K562 (cell line): ENCODE results near the gene ZNF865. TPM values are rescaled to one million over a fixed set of nuclear protein-coding genes. Genes with fewer than 3 reads are reported as not detected.

Experiments used
- EP300 ChIP-seq: IDR thresholded peaks from 2 replicates; pipeline ENCODE4 v1.6.1; 2012; ENCODE audit warnings: low read length, improper control_type of control experiment
- FIP1L1 ChIP-seq: fragments of 200-400 bp; formaldehyde crosslinking; IDR thresholded peaks from 2 replicates; pipeline ENCODE4 v1.6.1; 2018; ENCODE audit warnings: mild to moderate bottlenecking, low read depth, low read length; ENCODE audit not compliant: poor library complexity, severe bottlenecking
- FOSL1 ChIP-seq: fragments of 200-800 bp; sonication (Bioruptor generic); conservative IDR thresholded peaks from 2 replicates; pipeline ENCODE4 v1.6.1; 2016; ENCODE audit warnings: missing genetic modification characterization, missing compliant biosample characterization
- FOXK2 ChIP-seq, 2 experiments: fragments of 450-650 bp; IDR thresholded peaks in 1 of 2; conservative IDR thresholded peaks in 1 of 2; 2 replicates each; pipeline ENCODE4 v1.6.1; 2016; ENCODE audit warnings: low read depth in 2 of 2, mild to moderate bottlenecking in 1 of 2
- HDAC6 ChIP-seq: IDR thresholded peaks from 2 replicates; pipeline ENCODE4 v1.6.1; 2012; ENCODE audit warnings: low read depth, mild to moderate bottlenecking, control low read depth, inconsistent platforms, low read length, moderate library complexity
- IFI16 ChIP-seq: fragments of 250-450 bp; sonication (Bioruptor Pico); IDR thresholded peaks from 2 replicates; pipeline ENCODE4 v2.1.2; 2022; ENCODE audit warnings: mild to moderate bottlenecking, inconsistent platforms
- JUND ChIP-seq, 2 experiments: IDR thresholded peaks; 2 replicates in 1 of 2; 3 replicates in 1 of 2; pipeline ENCODE4 v1.6.1; 2011; ENCODE audit warnings: borderline replicate concordance in 2 of 2, low read depth in 2 of 2, low read length in 2 of 2, improper control_type of control experiment in 1 of 2, missing biosample characterization in 1 of 2, missing genetic modification characterization in 1 of 2, missing genetic modification reagents in 1 of 2
- KDM5B ChIP-seq: fragments of 200-600 bp; sonication (generic); IDR thresholded peaks from 2 replicates; pipeline ENCODE4 v1.6.1; 2012; ENCODE audit warnings: low read depth, mild to moderate bottlenecking, moderate library complexity, low read length, control low read depth, inconsistent platforms; ENCODE audit not compliant: insufficient replicate concordance
- MYC ChIP-seq, 2 experiments: fragments of 250-450 bp in 1 of 2; sonication (Bioruptor Pico) in 1 of 2; IDR thresholded peaks; 2 replicates each; pipeline versions ENCODE4 v1.5.1 to v1.6.1; 2012 to 2021; ENCODE audit warnings: low read depth in 2 of 2, borderline replicate concordance in 1 of 2, improper control_type of control experiment in 1 of 2, low read length in 1 of 2, mild to moderate bottlenecking in 1 of 2, moderate library complexity in 1 of 2
- NCOA1 ChIP-seq: fragments of 450-650 bp; IDR thresholded peaks from 2 replicates; pipeline ENCODE4 v1.6.1; 2016; ENCODE audit warnings: low read depth
- POU5F1 ChIP-seq: fragments of 150-350 bp; IDR thresholded peaks from 2 replicates; pipeline ENCODE4 v1.6.1; 2014; ENCODE audit warnings: borderline replicate concordance, low read length, low read depth, mild to moderate bottlenecking; ENCODE audit not compliant: partially characterized antibody
- RAD51 ChIP-seq: fragments of 450-650 bp; IDR thresholded peaks from 2 replicates; pipeline ENCODE4 v1.7.1; 2016; ENCODE audit warnings: low read depth, mild to moderate bottlenecking, borderline replicate concordance
- RNF2 ChIP-seq: sonication (generic); IDR thresholded peaks from 2 replicates; pipeline ENCODE4 v1.6.1; 2016
- SP1 ChIP-seq: sonication (generic); formaldehyde crosslinking; IDR thresholded peaks from 2 replicates; pipeline ENCODE4 v1.8.1; 2022; ENCODE audit warnings: mild to moderate bottlenecking, missing genetic modification reagents
- SRSF1 ChIP-seq: fragments of 200-400 bp; formaldehyde crosslinking; IDR thresholded peaks from 2 replicates; pipeline ENCODE4 v1.6.1; 2017; ENCODE audit warnings: mild to moderate bottlenecking, low read depth, low read length, moderate library complexity
- polyA plus RNA-seq, 8 experiments: library from polyadenylated mRNA; depleted of rRNA in 4 of 8; stranded (reverse) in 5 of 8; unstranded in 3 of 8; fragments of >200 nt; fragmentation: Nextera tagmentation in 2 of 8; fragmentation: Illumina TruSeq in 1 of 8; extraction: Ambion mirVana in 2 of 8; extraction: Trizol in 1 of 8; gene quantifications; 2 replicates each; pipeline versions ENCODE4 v1.2.1 to v1.2.3, GENCODE V29; 2011 to 2014; ENCODE audit warnings: inconsistent platforms in 1 of 8, missing spikeins in 1 of 8
- total RNA-seq, 7 experiments: library from RNA; depleted of rRNA in 6 of 7; stranded (reverse); fragments of >200 nt in 6 of 7; fragmentation: Illumina TruSeq in 2 of 7; extraction: Trizol in 2 of 7; gene quantifications; 2 replicates each; pipeline versions ENCODE4 v1.2.1 to v1.2.3, GENCODE V29; 2011 to 2021; ENCODE audit warnings: low replicate concordance in 1 of 7
- TF ChIP-seq, protein P1 (sequence below): fragments of 450-650 bp; IDR thresholded peaks from 2 replicates; pipeline ENCODE4 v1.6.1; 2016; ENCODE audit warnings: low read depth
- TF ChIP-seq, protein P2 (sequence below): fragments of 450-650 bp; formaldehyde crosslinking; IDR thresholded peaks from 2 replicates; pipeline ENCODE4 v1.4.0; 2022; ENCODE audit warnings: mild to moderate bottlenecking, moderate library complexity

The ZNF865 gene
- total and polyA plus RNA-seq, 9 of the 15 experiments (the other 6 are each of a cell fraction or from before 2014, with no cell fraction given): 0.40 to 18.8 (median 1.6) TPM; not detected in 2

DNA sequence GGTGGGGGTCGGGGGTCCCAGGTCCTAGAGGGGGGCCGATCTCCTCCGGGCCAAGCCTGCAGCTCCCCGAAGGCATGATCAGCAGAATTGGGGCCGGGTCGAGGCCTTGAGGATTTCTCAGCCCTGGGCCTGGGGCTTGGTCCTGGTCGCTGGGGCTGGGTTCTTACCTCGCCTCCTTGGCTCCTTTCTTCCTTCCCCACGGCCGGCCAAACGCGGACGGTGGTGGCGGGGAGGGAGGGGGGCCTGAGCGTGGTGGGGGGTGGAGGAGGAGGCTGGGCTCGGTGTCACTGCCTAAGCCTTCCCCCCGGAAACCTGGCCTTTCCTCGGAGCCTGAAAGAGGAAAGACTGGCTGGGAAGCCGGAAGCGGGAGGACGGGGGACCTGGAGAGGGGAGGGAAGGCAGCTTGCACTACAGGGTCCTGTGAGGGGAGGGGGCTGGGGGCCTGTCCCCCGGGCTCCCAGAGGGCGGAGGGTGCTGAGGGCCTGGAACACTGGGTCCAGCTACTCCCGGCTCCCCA lies 24.8 kb upstream of the ZNF865 start, which contains the start of gene ZNF579 (continued):
- TF ChIP-seq EP300 (peak; percentile 49; the same call in 1 of the 2 replicates), KDM5B (peak; percentile 19), POU5F1 (no peak), IFI16 (CRISPR knock-in tag) (no peak), FOXK2 (conservative IDR thresholded peaks at IDR 0.05 in 1 of 2, IDR thresholded peaks at IDR 0.05 in 1 of 2; ENCODE audit: low read depth in 2 of 2) (peak; percentile 10 to 43; a peak in 1 of 4 replicates), JUND (IDR thresholded peaks at IDR 0.05; ENCODE audit: borderline replicate concordance, low read depth, low read length) (peak; percentile 58; the same call in 1 of the 2 replicates), JUND (tag; IDR thresholded peaks at IDR 0.05; ENCODE audit: borderline replicate concordance, low read depth, low read length) (no peak; the same call in 2 of the 3 replicates), RAD51 (no peak), RNF2 (0 out of 2 replicates have a peak, but pooled peaks have one; percentile 37), HDAC6 (no peak), NCOA1 (peak; percentile 93), MYC (IDR thresholded peaks at IDR 0.05; ENCODE audit: low read depth, low read length) (no peak; the same call in 1 of the 2 replicates), MYC (CRISPR knock-in tag; IDR thresholded peaks at IDR 0.05; ENCODE audit: borderline replicate concordance, low read depth) (0 out of 2 replicates have a peak, but pooled peaks have one; percentile 41), SRSF1 (no peak), SP1 (CRISPR knock-in tag) (peak; percentile 8; the same call in 1 of the 2 replicates), FOSL1 (tag) (0 out of 2 replicates have a peak, but pooled peaks have one; percentile 17), FIP1L1 (no peak)
- TF ChIP-seq, protein P1, sequence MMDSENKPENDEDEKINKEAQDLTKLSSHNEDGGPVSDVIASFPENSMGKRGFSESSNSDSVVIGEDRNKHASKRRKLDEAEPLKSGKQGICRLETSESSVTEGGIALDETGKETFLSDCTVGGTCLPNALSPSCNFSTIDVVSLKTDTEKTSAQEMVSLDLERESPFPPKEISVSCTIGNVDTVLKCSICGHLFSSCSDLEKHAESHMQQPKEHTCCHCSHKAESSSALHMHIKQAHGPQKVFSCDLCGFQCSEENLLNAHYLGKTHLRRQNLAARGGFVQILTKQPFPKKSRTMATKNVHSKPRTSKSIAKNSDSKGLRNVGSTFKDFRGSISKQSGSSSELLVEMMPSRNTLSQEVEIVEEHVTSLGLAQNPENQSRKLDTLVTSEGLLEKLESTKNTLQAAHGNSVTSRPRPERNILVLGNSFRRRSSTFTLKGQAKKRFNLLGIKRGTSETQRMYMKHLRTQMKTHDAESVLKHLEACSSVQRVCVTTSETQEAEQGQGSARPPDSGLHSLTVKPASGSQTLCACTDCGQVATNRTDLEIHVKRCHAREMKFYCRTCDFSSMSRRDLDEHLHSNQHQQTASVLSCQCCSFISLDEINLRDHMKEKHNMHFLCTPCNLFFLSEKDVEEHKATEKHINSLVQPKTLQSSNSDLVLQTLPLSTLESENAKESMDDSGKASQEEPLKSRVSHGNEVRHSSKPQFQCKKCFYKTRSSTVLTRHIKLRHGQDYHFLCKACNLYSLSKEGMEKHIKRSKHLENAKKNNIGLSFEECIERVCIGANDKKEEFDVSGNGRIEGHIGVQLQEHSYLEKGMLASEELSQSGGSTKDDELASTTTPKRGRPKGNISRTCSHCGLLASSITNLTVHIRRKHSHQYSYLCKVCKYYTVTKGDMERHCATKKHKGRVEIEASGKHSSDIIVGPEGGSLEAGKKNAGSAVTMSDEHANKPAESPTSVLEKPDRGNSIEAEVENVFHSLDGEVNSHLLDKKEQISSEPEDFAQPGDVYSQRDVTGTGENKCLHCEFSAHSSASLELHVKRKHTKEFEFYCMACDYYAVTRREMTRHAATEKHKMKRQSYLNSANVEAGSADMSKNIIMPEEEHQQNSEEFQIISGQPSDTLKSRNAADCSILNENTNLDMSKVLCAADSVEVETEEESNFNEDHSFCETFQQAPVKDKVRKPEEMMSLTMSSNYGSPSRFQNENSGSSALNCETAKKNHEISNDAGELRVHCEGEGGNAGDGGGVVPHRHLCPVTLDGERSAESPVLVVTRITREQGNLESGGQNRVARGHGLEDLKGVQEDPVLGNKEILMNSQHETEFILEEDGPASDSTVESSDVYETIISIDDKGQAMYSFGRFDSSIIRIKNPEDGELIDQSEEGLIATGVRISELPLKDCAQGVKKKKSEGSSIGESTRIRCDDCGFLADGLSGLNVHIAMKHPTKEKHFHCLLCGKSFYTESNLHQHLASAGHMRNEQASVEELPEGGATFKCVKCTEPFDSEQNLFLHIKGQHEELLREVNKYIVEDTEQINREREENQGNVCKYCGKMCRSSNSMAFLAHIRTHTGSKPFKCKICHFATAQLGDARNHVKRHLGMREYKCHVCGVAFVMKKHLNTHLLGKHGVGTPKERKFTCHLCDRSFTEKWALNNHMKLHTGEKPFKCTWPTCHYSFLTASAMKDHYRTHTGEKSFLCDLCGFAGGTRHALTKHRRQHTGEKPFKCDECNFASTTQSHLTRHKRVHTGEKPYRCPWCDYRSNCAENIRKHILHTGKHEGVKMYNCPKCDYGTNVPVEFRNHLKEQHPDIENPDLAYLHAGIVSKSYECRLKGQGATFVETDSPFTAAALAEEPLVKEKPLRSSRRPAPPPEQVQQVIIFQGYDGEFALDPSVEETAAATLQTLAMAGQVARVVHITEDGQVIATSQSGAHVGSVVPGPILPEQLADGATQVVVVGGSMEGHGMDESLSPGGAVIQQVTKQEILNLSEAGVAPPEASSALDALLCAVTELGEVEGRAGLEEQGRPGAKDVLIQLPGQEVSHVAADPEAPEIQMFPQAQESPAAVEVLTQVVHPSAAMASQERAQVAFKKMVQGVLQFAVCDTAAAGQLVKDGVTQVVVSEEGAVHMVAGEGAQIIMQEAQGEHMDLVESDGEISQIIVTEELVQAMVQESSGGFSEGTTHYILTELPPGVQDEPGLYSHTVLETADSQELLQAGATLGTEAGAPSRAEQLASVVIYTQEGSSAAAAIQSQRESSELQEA: no peak
- TF ChIP-seq, protein P2, sequence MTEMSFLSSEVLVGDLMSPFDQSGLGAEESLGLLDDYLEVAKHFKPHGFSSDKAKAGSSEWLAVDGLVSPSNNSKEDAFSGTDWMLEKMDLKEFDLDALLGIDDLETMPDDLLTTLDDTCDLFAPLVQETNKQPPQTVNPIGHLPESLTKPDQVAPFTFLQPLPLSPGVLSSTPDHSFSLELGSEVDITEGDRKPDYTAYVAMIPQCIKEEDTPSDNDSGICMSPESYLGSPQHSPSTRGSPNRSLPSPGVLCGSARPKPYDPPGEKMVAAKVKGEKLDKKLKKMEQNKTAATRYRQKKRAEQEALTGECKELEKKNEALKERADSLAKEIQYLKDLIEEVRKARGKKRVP (CRISPR knock-in tag): no peak
